GM13977 (cell line): ENCODE data around the gene PTPRA.

Experiments
- DNase-seq: peaks from one replicate; pipeline ENCODE4 v3.0.0; 2012; ENCODE audit warnings: low spot score
- CTCF ChIP-seq: IDR thresholded peaks from 2 replicates; pipeline ENCODE4 v1.5.1; 2012; ENCODE audit warnings: mild to moderate bottlenecking, control low read depth; ENCODE audit not compliant: insufficient read depth; ENCODE audit errors: extremely low read depth, missing control alignments
- in situ Hi-C: fragments of 300-500 bp; cut with MboI; formaldehyde crosslinking; loops from one replicate; pipeline ENCODE4 v1.12.0; 2022; ENCODE audit warnings: low sequenced_read_pairs, low pct_unique_long_range_greater_than_20kb, mixed read lengths, inconsistent platforms; ENCODE audit not compliant: unreplicated experiment

Gene PTPRA

GRCh38 chr20:2834401-2835110, 38.7 kb upstream of the PTPRA start:
- no peak for DNase-seq
- TF ChIP-seq CTCF, result no peak
- in situ Hi-C loops, result no loop called here

- TF ChIP-seq CTCF, result no peak
- no peak for DNase-seq
- in situ Hi-C loops, result no loop called here
Observed at GRCh38 chr20:2835331-2835796, 37.9 kb upstream of the PTPRA start.

- in situ Hi-C loops, result no loop called here
- no peak for TF ChIP-seq CTCF
- DNase-seq, result no peak
Observed at GRCh38 chr20:2836035-2836434, 37.2 kb upstream of the PTPRA start.

- in situ Hi-C loops, result no loop called here
- no peak for TF ChIP-seq CTCF
- DNase-seq, result no peak
Observed at GRCh38 chr20:2837221-2837960, 35.9 kb upstream of the PTPRA start.

GRCh38 chr20:2838170-2838797, 35.0 kb upstream of the PTPRA start:
- no peak for DNase-seq
- in situ Hi-C loops, result no loop called here
- TF ChIP-seq CTCF, result no peak

- in situ Hi-C loops, result no loop called here
- no peak for TF ChIP-seq CTCF
- no peak for DNase-seq
Observed at GRCh38 chr20:2838847-2839671, 34.2 kb upstream of the PTPRA start.
